ENCODE data around the gene RDH11.

DNA sequence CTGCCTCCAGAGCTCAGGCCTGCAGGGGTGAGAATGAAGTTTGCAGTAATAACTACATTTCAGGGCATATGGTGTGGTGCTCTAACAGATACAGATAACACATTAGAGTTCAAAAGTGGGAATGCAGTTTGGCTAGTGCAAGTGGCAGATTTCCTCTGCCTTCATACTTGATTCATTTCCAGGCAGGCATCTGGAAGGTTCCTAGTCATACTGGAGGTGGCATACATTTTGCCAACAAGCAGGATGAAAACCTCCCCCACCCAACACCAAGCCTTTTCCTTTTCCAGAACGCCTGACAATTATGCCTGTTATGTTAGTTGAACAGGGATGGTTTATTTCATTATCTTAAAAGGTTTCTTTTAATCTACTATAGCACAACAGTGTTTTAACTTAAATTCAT lies 45.4 kb downstream of the RDH11 start:
- TF ChIP-seq, protein P1, sequence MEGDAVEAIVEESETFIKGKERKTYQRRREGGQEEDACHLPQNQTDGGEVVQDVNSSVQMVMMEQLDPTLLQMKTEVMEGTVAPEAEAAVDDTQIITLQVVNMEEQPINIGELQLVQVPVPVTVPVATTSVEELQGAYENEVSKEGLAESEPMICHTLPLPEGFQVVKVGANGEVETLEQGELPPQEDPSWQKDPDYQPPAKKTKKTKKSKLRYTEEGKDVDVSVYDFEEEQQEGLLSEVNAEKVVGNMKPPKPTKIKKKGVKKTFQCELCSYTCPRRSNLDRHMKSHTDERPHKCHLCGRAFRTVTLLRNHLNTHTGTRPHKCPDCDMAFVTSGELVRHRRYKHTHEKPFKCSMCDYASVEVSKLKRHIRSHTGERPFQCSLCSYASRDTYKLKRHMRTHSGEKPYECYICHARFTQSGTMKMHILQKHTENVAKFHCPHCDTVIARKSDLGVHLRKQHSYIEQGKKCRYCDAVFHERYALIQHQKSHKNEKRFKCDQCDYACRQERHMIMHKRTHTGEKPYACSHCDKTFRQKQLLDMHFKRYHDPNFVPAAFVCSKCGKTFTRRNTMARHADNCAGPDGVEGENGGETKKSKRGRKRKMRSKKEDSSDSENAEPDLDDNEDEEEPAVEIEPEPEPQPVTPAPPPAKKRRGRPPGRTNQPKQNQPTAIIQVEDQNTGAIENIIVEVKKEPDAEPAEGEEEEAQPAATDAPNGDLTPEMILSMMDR (IDR thresholded peaks at IDR 0.05): no peak
- no peak for TF ChIP-seq POLR2AphosphoS5 (IDR thresholded peaks at IDR 0.05)

All from prostate gland (tissue), 2 donors.